Measurements from ENCODE around the gene PLXDC2. TPM values are rescaled to one million over a fixed set of nuclear protein-coding genes. Genes with fewer than 3 reads are reported as not detected.

Gene PLXDC2
- total and polyA plus RNA-seq, 4 donors = 11.8 to 99.6 (median 40.8) TPM

DNA sequence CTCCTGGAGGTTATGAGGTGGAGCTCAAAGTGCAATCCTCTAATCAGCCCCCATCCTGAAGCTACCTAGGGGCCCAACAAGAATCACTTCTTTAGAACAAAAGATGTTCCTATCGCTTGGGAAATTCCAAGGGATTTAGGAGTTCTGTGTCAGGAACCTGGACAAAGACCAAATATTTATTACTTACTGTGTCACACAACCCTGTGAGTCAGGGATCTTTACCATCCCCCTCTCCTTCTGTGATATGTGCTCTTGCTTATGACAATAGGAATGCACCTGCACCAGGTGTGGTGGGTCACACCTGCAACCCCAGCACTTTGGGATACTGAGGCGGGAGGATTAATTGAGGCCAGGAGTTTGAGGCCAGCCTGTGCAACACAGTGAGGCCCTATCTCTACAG is 485.8 kb downstream of the PLXDC2 start:
- ATAC-seq (ENCODE audit: insufficient read depth, low FRiP score) (no peak), DNase-seq (no peak)
- peaks cover 0 to 7% (median 2%) of the 10 kb centered on the region in 4 donors for H3K9me3 ChIP-seq (ENCODE audit: control insufficient read depth in 4 of 4, insufficient read depth in 3 of 4, low read length in 3 of 4)
- peaks cover 0 to 10% (median 0%) of the 10 kb centered on the region in 5 donors for H3K4me1 ChIP-seq (ENCODE audit: control insufficient read depth in 5 of 5, insufficient read depth in 5 of 5, low read length in 5 of 5)
- no peak overlapping the region for H3K4me3 ChIP-seq
- H3K9ac ChIP-seq (ENCODE audit: insufficient read depth in 1 of 2, low read length in 2 of 2) = no peak overlapping the region
- H3K27me3 ChIP-seq (ENCODE audit: control insufficient read depth in 3 of 3, insufficient read depth in 3 of 3, low read length in 2 of 3) = no peaks in the 10 kb centered on the region
- WGBS, 2 donors = 96 to 97% methylated on average over 2 of the region's 2 CpGs
- H3K27ac ChIP-seq (ENCODE audit: low read depth in 1 of 2, low read length in 1 of 2) = no peak overlapping the region
- no peak for TF ChIP-seq CTCF (IDR thresholded peaks at IDR 0.05; ENCODE audit: control extremely low read depth, extremely low read depth)
- no peaks in the 10 kb centered on the region for H3K36me3 ChIP-seq (ENCODE audit: control insufficient read depth in 4 of 4, insufficient read depth in 4 of 4, low read length in 4 of 4)

- no peaks in the 10 kb centered on the region for H3K36me3 ChIP-seq (ENCODE audit: control insufficient read depth in 4 of 4, insufficient read depth in 4 of 4, low read length in 4 of 4)
- peaks cover 0 to 3% (median under 1%) of the 10 kb centered on the region in 4 donors for H3K9me3 ChIP-seq (ENCODE audit: control insufficient read depth in 4 of 4, insufficient read depth in 3 of 4, low read length in 3 of 4)
- ATAC-seq (ENCODE audit: insufficient read depth, low FRiP score) (no peak), DNase-seq (no peak)
- H3K9ac ChIP-seq (ENCODE audit: insufficient read depth in 1 of 2, low read length in 2 of 2) = no peak overlapping the region
- H3K27me3 ChIP-seq (ENCODE audit: control insufficient read depth in 3 of 3, insufficient read depth in 3 of 3, low read length in 2 of 3) = no peaks in the 10 kb centered on the region
- TF ChIP-seq CTCF (IDR thresholded peaks at IDR 0.05; ENCODE audit: control extremely low read depth, extremely low read depth) = no peak
- no peak overlapping the region for H3K27ac ChIP-seq (ENCODE audit: low read depth in 1 of 2, low read length in 1 of 2)
- peaks cover 0 to 8% (median 0%) of the 10 kb centered on the region in 5 donors for H3K4me1 ChIP-seq (ENCODE audit: control insufficient read depth in 5 of 5, insufficient read depth in 5 of 5, low read length in 5 of 5)
- WGBS, 2 donors = 84 to 94% methylated on average over 2 of the region's 2 CpGs
- no peak overlapping the region for H3K4me3 ChIP-seq
These were observed 487.4 kb downstream of the PLXDC2 start for GRCh38 chr10:20303453-20304152.

GRCh38 chr10:20313665-20314064 is 497.4 kb downstream of the PLXDC2 start:
- Histone ChIP-seq H3K27ac (ENCODE audit: low read depth in 1 of 2, low read length in 1 of 2) (no peak overlapping the region), H3K36me3 (ENCODE audit: control insufficient read depth in 4 of 4, insufficient read depth in 4 of 4, low read length in 4 of 4) (no peaks in the 10 kb centered on the region), H3K4me3 (no peak overlapping the region), H3K9me3 (ENCODE audit: control insufficient read depth in 4 of 4, insufficient read depth in 3 of 4, low read length in 3 of 4) (peaks cover 0 to 6% (median 0%) of the 10 kb centered on the region in 4 donors), H3K9ac (ENCODE audit: insufficient read depth in 1 of 2, low read length in 2 of 2) (no peak overlapping the region), H3K4me1 (ENCODE audit: control insufficient read depth in 5 of 5, insufficient read depth in 5 of 5, low read length in 5 of 5) (peaks cover 0 to 10% (median 0%) of the 10 kb centered on the region in 5 donors), H3K27me3 (ENCODE audit: control insufficient read depth in 3 of 3, insufficient read depth in 3 of 3, low read length in 2 of 3) (no peaks in the 10 kb centered on the region)
- ATAC-seq (ENCODE audit: insufficient read depth, low FRiP score) (no peak), DNase-seq (peak in 2 of 3 donors; percentile 57 to 72)
- no peak for TF ChIP-seq CTCF (IDR thresholded peaks at IDR 0.05; ENCODE audit: control extremely low read depth, extremely low read depth)
- 49 to 62% methylated on average over 3 of the region's 3 CpGs for WGBS, 2 donors

Data from lung (tissue), 12 donors.